GM18519 (cell line): ENCODE data around the gene OR6C74.

ENCODE experiments used
- ATAC-seq: cut with Tn5 transposase; IDR thresholded peaks from one replicate; pipeline ENCODE4 v1.9.1; 2021; ENCODE audit warnings: mild to moderate bottlenecking, moderate library complexity; ENCODE audit not compliant: unreplicated experiment, low FRiP score

OR6C74 gene

DNA sequence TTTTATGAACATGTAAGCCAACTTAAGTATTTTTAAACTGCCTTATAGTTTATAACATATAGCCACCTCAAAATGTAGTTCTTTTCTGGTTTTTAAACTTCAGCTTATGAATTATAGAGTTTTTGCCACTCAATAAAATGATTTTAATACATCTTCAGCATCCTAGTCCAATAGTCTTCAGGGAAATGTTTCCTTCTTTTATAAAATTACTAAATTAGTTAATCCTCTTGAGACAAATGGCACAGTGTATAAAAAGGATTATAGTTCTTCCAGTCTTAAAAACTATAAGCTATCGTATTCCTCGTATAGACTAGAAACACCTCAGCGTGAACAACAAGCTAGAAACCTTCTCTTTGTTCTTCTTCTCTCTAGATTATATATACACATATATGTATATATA lies at the start of gene OR6C74:
OR6C74 (plus strand) TSS at position 301 of the 400 bp plus-strand sequence. CDS start 2,679 bp downstream, outside the sequence.
- no peak for ATAC-seq

DNA sequence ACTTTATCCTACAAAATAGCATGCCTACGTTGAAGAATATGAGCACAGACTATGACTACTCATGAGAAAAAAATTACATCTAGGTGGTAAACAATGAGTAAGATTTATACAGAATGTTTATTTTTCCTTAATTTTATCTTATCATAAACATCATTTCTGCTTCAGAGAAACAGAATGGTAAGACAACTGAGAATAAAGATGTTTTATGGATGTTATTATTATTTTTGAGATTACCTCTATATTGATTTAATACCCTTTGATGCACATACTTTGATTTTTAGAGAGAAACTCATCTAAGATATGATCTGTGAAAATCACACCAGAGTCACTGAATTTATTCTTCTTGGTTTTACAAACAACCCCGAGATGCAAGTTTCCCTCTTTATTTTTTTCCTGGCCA lies 23.7 kb upstream of the OR6C74 start, which contains the start of gene OR10A7:
OR10A7 (plus strand) TSS at position 301 of the 400 bp plus-strand sequence; CDS start at position 301, 0 bp downstream.
- no peak for ATAC-seq

DNA sequence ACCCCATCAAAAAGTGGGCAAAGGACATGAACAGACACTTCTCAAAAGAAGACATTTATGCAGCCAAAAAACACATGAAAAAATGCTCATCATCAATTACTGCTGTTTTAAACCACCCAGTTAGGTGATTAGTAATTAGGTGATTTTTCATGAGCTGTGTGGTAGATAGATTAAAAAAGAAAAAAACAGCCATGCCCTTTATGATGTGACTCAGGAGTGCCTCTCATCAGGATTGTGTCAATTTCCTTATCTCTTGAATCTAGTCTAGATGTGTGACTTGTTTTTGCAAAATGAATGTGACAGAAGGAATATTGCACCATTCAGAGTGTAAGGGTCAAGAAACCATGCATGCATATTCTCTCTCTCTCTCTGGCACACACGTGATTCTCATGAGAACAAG lies 17.9 kb upstream of the OR6C74 start:
- no peak for ATAC-seq

DNA sequence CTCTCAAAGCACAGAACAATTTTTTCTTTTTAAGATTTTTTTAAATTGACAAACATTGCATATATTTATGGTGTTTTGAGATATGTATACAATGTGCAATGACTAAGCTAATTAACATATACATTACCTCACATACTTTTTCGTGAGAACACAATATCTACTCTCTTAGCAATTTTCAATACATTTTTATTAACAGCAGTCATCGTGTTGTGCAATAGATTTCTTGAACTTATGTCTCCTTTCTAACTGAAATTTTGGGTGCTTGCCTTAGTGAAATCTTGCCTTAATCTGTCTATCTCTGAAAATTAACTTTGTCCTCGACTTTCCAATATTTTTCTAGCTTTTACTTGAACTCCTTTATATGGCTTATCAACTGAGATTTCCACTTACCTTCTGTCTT lies 16.8 kb upstream of the OR6C74 start:
- ATAC-seq, result no peak

DNA sequence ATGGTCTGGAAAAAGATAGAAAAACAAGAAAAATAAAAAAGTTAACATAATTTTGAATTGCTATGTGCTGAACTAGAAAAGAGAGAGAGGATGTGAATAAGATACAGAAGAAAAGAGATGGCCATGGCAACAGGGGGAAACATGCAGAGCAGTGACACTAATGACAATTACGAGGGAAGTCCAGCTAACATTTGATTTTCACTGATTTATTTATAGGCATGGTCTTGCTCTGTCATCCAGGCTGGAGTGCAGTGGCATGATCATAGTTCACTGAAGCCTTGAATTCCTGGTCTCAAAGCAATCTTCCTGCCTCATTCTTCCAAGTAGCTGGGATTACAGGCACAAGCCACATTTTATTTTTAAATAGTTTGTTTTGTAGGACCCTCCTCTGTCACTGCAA lies 1.8 kb downstream of the OR6C74 start:
- no peak for ATAC-seq

DNA sequence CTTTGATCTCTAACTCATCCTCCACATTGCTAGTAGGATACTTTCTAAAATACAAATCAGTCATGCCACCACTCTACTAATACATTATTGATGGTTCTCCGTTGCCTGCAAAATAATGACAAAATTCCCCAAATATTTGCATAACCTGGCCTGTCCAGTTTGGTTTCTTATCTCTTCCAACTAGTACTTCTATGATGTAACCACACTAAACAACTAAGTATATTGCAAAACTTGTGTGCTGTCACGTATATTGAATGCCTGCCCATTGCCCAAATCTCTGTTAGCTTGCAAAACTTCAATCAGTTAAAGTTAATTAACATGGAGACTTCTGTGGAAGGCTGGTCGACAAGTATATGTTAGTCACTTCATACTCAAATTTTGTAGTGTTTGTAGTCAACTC lies 6.5 kb downstream of the OR6C74 start:
- ATAC-seq, result no peak

DNA sequence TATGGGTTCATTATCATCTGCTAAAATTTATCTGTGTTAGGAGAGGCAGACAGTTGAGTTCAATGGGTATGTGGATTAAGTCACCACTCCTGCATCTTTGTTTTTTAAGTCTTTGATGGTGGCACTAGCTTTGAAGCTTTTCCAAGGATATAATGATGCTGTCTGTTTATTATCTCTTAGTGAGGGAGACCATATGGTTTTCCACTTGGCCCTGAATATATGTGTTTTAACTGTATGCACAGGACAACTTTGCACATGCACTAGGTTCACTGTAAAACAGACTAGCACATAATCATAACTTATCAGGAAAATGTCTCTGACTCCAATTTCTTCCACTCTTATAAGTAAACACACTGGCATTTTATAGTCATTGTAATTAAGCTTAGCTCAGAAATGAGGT lies 8.9 kb downstream of the OR6C74 start:
- no peak for ATAC-seq

DNA sequence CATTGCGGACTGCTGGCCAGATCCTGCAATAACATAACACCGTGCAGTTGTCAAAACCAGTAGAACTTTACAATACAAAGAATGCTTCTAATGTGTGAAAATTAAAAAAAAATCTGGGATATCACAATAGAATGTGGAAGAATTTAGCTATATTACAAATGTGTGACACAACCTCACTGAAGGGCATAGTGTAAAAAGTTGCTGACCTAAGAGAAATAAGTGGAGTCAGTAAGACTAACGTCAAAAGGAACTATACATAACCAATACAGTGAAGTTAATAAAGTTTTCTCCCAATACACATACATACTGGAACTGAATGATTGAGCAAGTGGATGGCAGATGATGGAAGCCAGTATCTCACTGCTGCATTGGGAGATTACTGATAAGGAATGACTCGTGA lies 12.4 kb downstream of the OR6C74 start:
- ATAC-seq, result no peak

DNA sequence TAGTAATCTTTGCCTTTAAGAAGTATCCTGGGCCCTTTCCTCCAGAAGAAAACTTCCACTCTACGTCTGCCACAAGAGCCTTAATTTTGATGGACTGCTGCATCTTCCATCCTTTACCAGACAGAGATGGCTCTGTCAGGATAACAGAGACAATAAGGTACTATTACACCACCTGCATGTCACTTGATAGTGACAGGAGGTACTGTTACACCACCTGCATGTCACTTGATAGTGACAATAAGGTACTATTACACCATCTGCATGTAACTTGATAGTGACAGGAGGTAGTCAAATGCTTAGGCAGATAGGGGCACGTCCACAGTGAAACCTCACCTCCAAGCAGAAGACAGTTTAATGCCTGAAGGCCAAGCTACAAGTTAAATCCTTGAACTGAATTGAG lies 13.9 kb downstream of the OR6C74 start:
- no peak for ATAC-seq

DNA sequence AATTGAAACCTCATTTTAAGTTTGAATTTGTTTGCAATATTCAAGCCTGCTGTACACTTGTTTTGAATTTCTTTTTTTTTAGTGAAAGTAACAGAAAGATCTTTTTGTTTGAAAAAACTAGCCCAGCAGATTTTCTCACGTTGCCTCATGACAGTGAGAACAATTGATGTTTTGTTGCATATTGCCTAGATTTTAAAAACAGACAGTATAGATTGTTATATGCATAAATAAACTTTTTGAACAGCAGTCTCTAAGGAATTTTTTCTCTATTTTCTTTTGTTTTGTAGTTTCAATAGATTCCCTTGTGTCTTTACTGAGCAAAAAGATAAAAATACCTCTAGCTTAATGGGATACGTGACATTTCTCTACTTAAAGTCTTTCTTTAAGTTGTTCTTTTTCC lies 36.6 kb downstream of the OR6C74 start:
- ATAC-seq, result no peak

DNA sequence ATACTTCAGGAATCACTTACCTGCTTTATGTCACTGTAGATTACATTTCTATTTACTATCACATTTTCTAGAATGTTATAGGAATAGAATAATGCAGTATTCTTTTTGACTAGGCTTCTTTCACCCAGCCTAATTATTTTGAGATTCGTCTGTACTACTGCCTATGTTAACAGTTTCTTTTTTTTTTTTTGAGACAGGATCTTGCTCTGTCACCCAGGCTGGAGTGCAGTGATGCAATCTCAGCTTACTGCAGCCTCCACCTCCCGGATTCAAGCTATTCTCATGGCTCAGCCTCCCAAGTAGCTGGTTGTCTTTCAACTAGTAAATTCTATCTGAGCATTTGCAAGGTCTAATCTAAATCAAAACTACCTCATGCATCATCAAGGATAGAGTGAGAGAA lies 45.6 kb downstream of the OR6C74 start:
- ATAC-seq, result no peak
